IMR-90 (cell line): ENCODE measurements around the gene C3. TPM values are rescaled to one million over a fixed set of nuclear protein-coding genes. Genes with fewer than 3 reads are reported as not detected.

ENCODE experiments used
- ATAC-seq: fragments of 200-7000 bp; cut with Tn5 transposase; 2 replicates; pipeline ENCODE4 v1.9.1; 2020; ENCODE audit warnings: low read depth, mild to moderate bottlenecking, moderate library complexity
- BruUV-seq: library from RNA; stranded (reverse); fragments of 400-500 nt; replicated peaks from 2 replicates; lab custom pipeline; 2021; lab: Mats Ljungman, UMichigan
- CTCF ChIA-PET: fragments of 300-600 bp; formaldehyde crosslinking; extraction: SDS; loops from one replicate; lab custom pipeline; 2021; ENCODE audit warnings: antibody characterized with exemption; lab: Yijun Ruan, JAX
- POLR2A ChIA-PET: fragments of 300-600 bp; sonication (Branson Sonifier 250); formaldehyde crosslinking; loops from one replicate; lab custom pipeline; 2022; ENCODE audit warnings: antibody characterized with exemption; ENCODE audit not compliant: unreplicated experiment; lab: Charles Lee
- DNase-seq: peaks from one replicate; pipeline ENCODE4 v3.0.0; 2013
- H2AFZ ChIP-seq: replicated peaks from 2 replicates; pipeline ENCODE3; 2013; ENCODE audit warnings: low read length, mild to moderate bottlenecking; ENCODE audit not compliant: poor library complexity
- H2AK5ac ChIP-seq: 2 replicates; pipeline ENCODE4 v1.6.1; 2013; ENCODE audit warnings: low read depth, low read length, inconsistent platforms
- H2AK9ac ChIP-seq: replicated peaks from 2 replicates; pipeline ENCODE3; 2013; ENCODE audit warnings: mild to moderate bottlenecking, low read depth, low read length, moderate library complexity; ENCODE audit not compliant: poor library complexity
- H2BK120ac ChIP-seq: 2 replicates; pipeline ENCODE4 v1.6.1; 2013; ENCODE audit warnings: low read depth, low read length, inconsistent platforms
- H2BK15ac ChIP-seq: 3 replicates; pipeline ENCODE4 v1.6.1; 2013; ENCODE audit warnings: low read depth, low read length, inconsistent platforms
- H2BK20ac ChIP-seq: 2 replicates; pipeline ENCODE4 v1.6.1; 2013; ENCODE audit warnings: low read depth, mild to moderate bottlenecking, inconsistent platforms, low read length, moderate library complexity
- H2BK5ac ChIP-seq: 2 replicates; pipeline ENCODE4 v1.6.1; 2013; ENCODE audit warnings: mild to moderate bottlenecking, low read depth, low read length, inconsistent platforms; ENCODE audit not compliant: poor library complexity, severe bottlenecking
- H3K14ac ChIP-seq: replicated peaks from 2 replicates; pipeline ENCODE4 v1.6.1; 2013; ENCODE audit warnings: low read depth, low read length, inconsistent platforms
- H3K18ac ChIP-seq: 2 replicates; pipeline ENCODE4 v1.6.1; 2013; ENCODE audit warnings: low read depth, low read length, control low read depth
- H3K23ac ChIP-seq: 2 replicates; pipeline ENCODE4 v1.6.1; 2013; ENCODE audit warnings: low read depth, low read length, inconsistent platforms
- H3K27ac ChIP-seq: 2 replicates; pipeline ENCODE4 v1.5.1; 2013; ENCODE audit warnings: mild to moderate bottlenecking, control low read depth, low read length; ENCODE audit not compliant: insufficient read depth
- H3K27me3 ChIP-seq: 2 replicates; pipeline ENCODE4 v1.6.1; 2013; ENCODE audit warnings: low read length; ENCODE audit not compliant: control insufficient read depth, insufficient read depth
- H3K36me3 ChIP-seq: 2 replicates; pipeline ENCODE4 v1.6.1; 2013; ENCODE audit warnings: low read length, mixed read lengths; ENCODE audit not compliant: control insufficient read depth, insufficient read depth
- H3K4ac ChIP-seq: 2 replicates; pipeline ENCODE4 v1.6.1; 2013; ENCODE audit warnings: low read depth, low read length, inconsistent platforms
- H3K4me1 ChIP-seq: 2 replicates; pipeline ENCODE4 v1.6.1; 2013; ENCODE audit warnings: low read length, mixed read lengths; ENCODE audit not compliant: control insufficient read depth, insufficient read depth
- H3K4me2 ChIP-seq: 2 replicates; pipeline ENCODE4 v1.6.1; 2013; ENCODE audit warnings: low read depth, mild to moderate bottlenecking, control low read depth, low read length, moderate library complexity
- H3K4me3 ChIP-seq: 2 replicates; pipeline ENCODE4 v1.5.1; 2013; ENCODE audit warnings: low read depth, mild to moderate bottlenecking, control low read depth, low read length, moderate library complexity; ENCODE audit not compliant: insufficient read depth
- H3K56ac ChIP-seq: 2 replicates; pipeline ENCODE4 v1.6.1; 2013; ENCODE audit warnings: low read length, inconsistent platforms; ENCODE audit not compliant: insufficient read depth; ENCODE audit errors: extremely low read depth
- H3K79me1 ChIP-seq, 2 experiments: 2 replicates each; pipeline ENCODE4 v1.6.1; 2013; ENCODE audit warnings: low read length in 2 of 2, inconsistent platforms in 1 of 2, low read depth in 1 of 2
- H3K9ac ChIP-seq: 2 replicates; pipeline ENCODE4 v1.6.1; 2013; ENCODE audit warnings: low read depth, low read length, control low read depth
- H3K9me1 ChIP-seq: 2 replicates; pipeline ENCODE4 v1.6.1; 2013; ENCODE audit warnings: low read length, inconsistent platforms; ENCODE audit not compliant: insufficient read depth
- H3K9me3 ChIP-seq: 2 replicates; pipeline ENCODE4 v1.6.1; 2013; ENCODE audit warnings: low read length; ENCODE audit not compliant: control insufficient read depth, insufficient read depth
- H4K20me1 ChIP-seq: 2 replicates; pipeline ENCODE4 v1.6.1; 2013; ENCODE audit warnings: low read length, inconsistent platforms; ENCODE audit not compliant: insufficient read depth
- H4K5ac ChIP-seq: 2 replicates; pipeline ENCODE4 v1.6.1; 2013; ENCODE audit warnings: mild to moderate bottlenecking, low read depth, low read length, control low read depth
- H4K8ac ChIP-seq, 2 experiments: 2 replicates each; pipeline ENCODE4 v1.6.1; 2013; ENCODE audit warnings: low read depth in 2 of 2, low read length in 2 of 2, control low read depth in 1 of 2, inconsistent platforms in 1 of 2
- H4K91ac ChIP-seq: 2 replicates; pipeline ENCODE4 v1.6.1; 2013; ENCODE audit warnings: low read depth, low read length, inconsistent platforms; ENCODE audit not compliant: insufficient read depth
- FOS ChIP-seq: fragments of 150-350 bp; IDR thresholded peaks from 2 replicates; pipeline ENCODE4 v1.6.1; 2016; ENCODE audit warnings: low read depth, low read length
- WGBS, 2 experiments: methylation state at CpG; one replicate each; pipeline versions ENCODE4 v1.1.5 to v1.1.7; 2013; ENCODE audit warnings: missing lambda C conversion rate in 2 of 2; ENCODE audit not compliant: insufficient read length in 1 of 2; ENCODE audit errors: extremely low coverage in 2 of 2; 5-methylcytosine and 5-hydroxymethylcytosine counted together
- dilution Hi-C: fragments of 300-500 bp; cut with HindIII; formaldehyde crosslinking; loops from one replicate; pipeline ENCODE4 v1.14.3; 2018; ENCODE audit warnings: low sequenced_read_pairs; ENCODE audit not compliant: unreplicated experiment
- in situ Hi-C: fragments of 300-500 bp; cut with MboI; formaldehyde crosslinking; loops from 3 replicates; pipeline ENCODE4 v1.14.3; 2019; ENCODE audit warnings: low sequenced_read_pairs, inconsistent platforms, mixed read lengths
- intact Hi-C: fragments of 100-400 bp; cut with micrococcal nuclease; formaldehyde crosslinking; loops from 2 replicates; pipeline ENCODE4 v1.10.0; 2022
- polyA plus RNA-seq, 3 experiments: library from polyadenylated mRNA; depleted of rRNA; stranded (reverse); fragments of >200 nt; gene quantifications; 2 replicates each; pipeline ENCODE4 v1.2.3, GENCODE V29; 2012; ENCODE audit warnings: low replicate concordance in 1 of 3
- total RNA-seq: library from RNA; depleted of rRNA; stranded (reverse); fragments of >200 nt; gene quantifications from 2 replicates; pipeline ENCODE4 v1.2.3, GENCODE V29; 2012

The C3 gene
- total and polyA plus RNA-seq, 2 of the 4 experiments (the other 2 are of a cell fraction) = 0.36 TPM; not detected in 1

GRCh38 chr19:6730941-6731670, 10.7 kb upstream of the C3 start:
- Histone ChIP-seq H4K5ac (no peak overlapping the region), H4K91ac (no peak overlapping the region), H3K18ac (no peak overlapping the region), H3K79me1 (peaks cover 0 to 17% of the 10 kb centered on the region in 2 experiments; a peak in 3 of 4 replicates), H3K56ac (no peak overlapping the region), H3K9me3 (no peaks in the 10 kb centered on the region), H3K36me3 (peaks cover 11% of the 10 kb centered on the region; the same call in 1 of the 2 replicates), H4K8ac (no peak overlapping the region), H2AK9ac (no peak overlapping the region), H3K9me1 (peaks cover under 1% of the 10 kb centered on the region; the same call in 1 of the 2 replicates), H2BK15ac (no peak overlapping the region), H3K27ac (no peak overlapping the region), H3K4me1 (0 out of 2 replicates have a peak, but pooled peaks cover 1% of the 10 kb centered on the region), H2BK20ac (no peak overlapping the region), H2BK120ac (no peak overlapping the region), H4K20me1 (no peaks in the 10 kb centered on the region), H3K23ac (no peak overlapping the region), H2AFZ (no peak overlapping the region), H2BK5ac (no peak overlapping the region), H3K27me3 (no peaks in the 10 kb centered on the region), H3K4ac (no peak overlapping the region), H2AK5ac (no peak overlapping the region), H3K4me3 (no peak overlapping the region), H3K4me2 (no peak overlapping the region), H3K14ac (no peak overlapping the region), H3K9ac (no peak overlapping the region)
- ChIA-PET POLR2A (no interaction called here), CTCF (no interaction called here)
- ATAC-seq = no peak
- 88% methylated on average over 14 of the region's 30 CpGs; no CpG with 5 or more reads in 1 of the 2 experiments for WGBS, 2 experiments
- in situ Hi-C loops = loop anchor here (10.0 kb wide), 2 partner anchors 134 to 216 kb away; no protein-coding TSS in a partner anchor
- DNase-seq = no peak
- no TSS peak for BruUV-seq
- TF ChIP-seq FOS = no peak
- dilution Hi-C loops = no loop called here
- intact Hi-C loops = loop anchor here (10.0 kb wide), 1 partner anchor 334 kb away; the partner anchor contains the start of gene ZNF557
